Left forelimb (tissue), 1 donor: ENCODE results near the gene RUNX1.

Experiments used
- DNase-seq: peaks from one replicate; pipeline ENCODE4 v3.0.0-alpha.2; 2018; ENCODE audit warnings: low spot score

RUNX1 gene

GRCh38 chr21:34880401-34880800 lies 168.7 kb downstream of the RUNX1 start:
- no peak for DNase-seq

GRCh38 chr21:34878940-34879339 lies 170.2 kb downstream of the RUNX1 start:
- DNase-seq = no peak

GRCh38 chr21:34878501-34878900 lies 170.6 kb downstream of the RUNX1 start:
- DNase-seq = no peak

GRCh38 chr21:34877485-34878128 lies 171.5 kb downstream of the RUNX1 start:
- DNase-seq = no peak

- no peak for DNase-seq
Measured at GRCh38 chr21:34875830-34876229, 173.3 kb downstream of the RUNX1 start.

GRCh38 chr21:34874684-34875513 lies 174.2 kb downstream of the RUNX1 start:
- no peak for DNase-seq

- no peak for DNase-seq
Measured at GRCh38 chr21:34871026-34871908, 177.8 kb downstream of the RUNX1 start.

- DNase-seq = no peak
Measured at GRCh38 chr21:34870246-34870645, 178.9 kb downstream of the RUNX1 start.

- DNase-seq = no peak
Measured at GRCh38 chr21:34869545-34869944, 179.6 kb downstream of the RUNX1 start.

GRCh38 chr21:34867785-34868184 lies 181.3 kb downstream of the RUNX1 start:
- no peak for DNase-seq

GRCh38 chr21:34865400-34866241 lies 183.5 kb downstream of the RUNX1 start:
- DNase-seq = no peak

GRCh38 chr21:34864370-34865149 lies 184.5 kb downstream of the RUNX1 start:
- DNase-seq = no peak

GRCh38 chr21:34862951-34863350 lies 186.2 kb downstream of the RUNX1 start:
- DNase-seq = no peak

GRCh38 chr21:34861258-34861657 lies 187.8 kb downstream of the RUNX1 start:
- no peak for DNase-seq

- DNase-seq = no peak
Measured at GRCh38 chr21:34859976-34860653, 189.0 kb downstream of the RUNX1 start.

GRCh38 chr21:34858559-34858958 lies 190.5 kb downstream of the RUNX1 start:
- no peak for DNase-seq

- DNase-seq = no peak
Measured at GRCh38 chr21:34857874-34858273, 191.2 kb downstream of the RUNX1 start.

- no peak for DNase-seq
Measured at GRCh38 chr21:34857122-34857713, 191.9 kb downstream of the RUNX1 start.

- DNase-seq = no peak
Measured at GRCh38 chr21:34852448-34852847, 196.7 kb downstream of the RUNX1 start.

- DNase-seq = no peak
Measured at GRCh38 chr21:34850166-34850690, 198.9 kb downstream of the RUNX1 start.
